ENCODE results near the gene GLRX2. TPM values are rescaled to one million over a fixed set of nuclear protein-coding genes. Genes with fewer than 3 reads are reported as not detected.

GLRX2 gene
- total and polyA plus RNA-seq, 2 of the 8 experiments (the other 6 are each of a cell fraction or from before 2014, with no cell fraction given): 4.8 to 13.5 TPM

- TF ChIP-seq ATF2 (IDR thresholded peaks at IDR 0.05; ENCODE audit: low read length) (no peak), ATF3 (IDR thresholded peaks at IDR 0.05; ENCODE audit: insufficient read depth, low read depth, low read length) (no peak), RXRA (IDR thresholded peaks at IDR 0.05; ENCODE audit: insufficient read depth, low read depth, low read length) (no peak), POLR2AphosphoS5 (IDR thresholded peaks at IDR 0.05; ENCODE audit: low read depth, low read length) (no peak)
These were observed 34.8 kb downstream of the GLRX2 start (continued) for GRCh38 chr1:193070386-193070753.
